Trophoblast cell (in vitro differentiated cells and primary cell): Measurements from ENCODE around the gene FAXC.

Source experiments
- DNase-seq, 2 donors: peaks; one replicate each; pipeline ENCODE4 v3.0.0-alpha.2; 2016
- H2AFZ ChIP-seq: 2 replicates; pipeline ENCODE4 v1.6.1; 2013; ENCODE audit warnings: low read length, moderate library complexity, mild to moderate bottlenecking; ENCODE audit not compliant: insufficient read depth, poor library complexity
- H2AK5ac ChIP-seq: 2 replicates; pipeline ENCODE4 v1.6.1; 2013; ENCODE audit warnings: mild to moderate bottlenecking, low read length
- H2BK120ac ChIP-seq: 2 replicates; pipeline ENCODE4 v1.6.1; 2013; ENCODE audit warnings: low read length, mild to moderate bottlenecking, moderate library complexity; ENCODE audit not compliant: insufficient read depth, poor library complexity
- H2BK12ac ChIP-seq: 2 replicates; pipeline ENCODE4 v1.6.1; 2013; ENCODE audit warnings: mild to moderate bottlenecking, low read length, moderate library complexity
- H2BK5ac ChIP-seq: 2 replicates; pipeline ENCODE4 v1.6.1; 2013; ENCODE audit warnings: low read length, low read depth, moderate library complexity, mild to moderate bottlenecking; ENCODE audit not compliant: poor library complexity
- H3K14ac ChIP-seq: 2 replicates; pipeline ENCODE4 v1.6.1; 2013; ENCODE audit warnings: mild to moderate bottlenecking, low read length
- H3K18ac ChIP-seq: 2 replicates; pipeline ENCODE4 v1.6.1; 2013; ENCODE audit warnings: mild to moderate bottlenecking, low read length
- H3K23ac ChIP-seq: 2 replicates; pipeline ENCODE4 v1.6.1; 2013; ENCODE audit warnings: low read length
- H3K27ac ChIP-seq: 2 replicates; pipeline ENCODE4 v1.5.1; 2013; ENCODE audit warnings: low read depth, mild to moderate bottlenecking, inconsistent platforms, low read length, moderate library complexity
- H3K27me3 ChIP-seq: 2 replicates; pipeline ENCODE4 v1.6.1; 2013; ENCODE audit warnings: inconsistent platforms, mild to moderate bottlenecking, low read length, moderate library complexity; ENCODE audit not compliant: insufficient read depth
- H3K36me3 ChIP-seq, 2 experiments: 1 replicate in 1 of 2; 2 replicates in 1 of 2; pipeline ENCODE4 v1.6.1; 2013; ENCODE audit warnings: low read length in 2 of 2, mild to moderate bottlenecking in 2 of 2, moderate library complexity in 1 of 2; ENCODE audit not compliant: insufficient read depth in 2 of 2, control insufficient read depth in 1 of 2
- H3K4ac ChIP-seq: 2 replicates; pipeline ENCODE4 v1.6.1; 2013; ENCODE audit warnings: low read depth, mild to moderate bottlenecking, low read length, moderate library complexity
- H3K4me1 ChIP-seq, 2 experiments: 1 replicate in 1 of 2; 2 replicates in 1 of 2; pipeline ENCODE4 v1.6.1; 2013; ENCODE audit warnings: low read length in 2 of 2, mild to moderate bottlenecking in 2 of 2, moderate library complexity in 1 of 2; ENCODE audit not compliant: insufficient read depth in 2 of 2, control insufficient read depth in 1 of 2
- H3K4me2 ChIP-seq: 2 replicates; pipeline ENCODE4 v1.6.1; 2013; ENCODE audit warnings: inconsistent platforms, mild to moderate bottlenecking, low read length, moderate library complexity
- H3K4me3 ChIP-seq: 2 replicates; pipeline ENCODE4 v1.5.1; 2013; ENCODE audit warnings: mild to moderate bottlenecking, low read depth, low read length, inconsistent platforms
- H3K79me1 ChIP-seq: one replicate; pipeline ENCODE4 v1.6.1; 2013; ENCODE audit warnings: low read length
- H3K79me2 ChIP-seq: 2 replicates; pipeline ENCODE4 v1.6.1; 2013; ENCODE audit warnings: low read length, mild to moderate bottlenecking; ENCODE audit not compliant: control insufficient read depth, insufficient read depth, poor library complexity
- H3K9ac ChIP-seq: 2 replicates; pipeline ENCODE4 v1.6.1; 2013; ENCODE audit warnings: mild to moderate bottlenecking, low read length
- H3K9me3 ChIP-seq: 2 replicates; pipeline ENCODE4 v1.6.1; 2013; ENCODE audit warnings: low read depth, mild to moderate bottlenecking, control low read depth, inconsistent platforms, low read length; ENCODE audit not compliant: insufficient read depth
- H4K12ac ChIP-seq: 2 replicates; pipeline ENCODE4 v1.6.1; 2013; ENCODE audit warnings: low read depth, mild to moderate bottlenecking, low read length, moderate library complexity
- H4K8ac ChIP-seq: 2 replicates; pipeline ENCODE4 v1.6.1; 2013; ENCODE audit warnings: low read depth, mild to moderate bottlenecking, low read length, moderate library complexity
- H4K91ac ChIP-seq: one replicate; pipeline ENCODE4 v1.6.1; 2013; ENCODE audit warnings: low read depth, mild to moderate bottlenecking, low read length, moderate library complexity
- WGBS: extraction: QIAGEN DNeasy Blood & Tissue Kit; methylation state at CpG from one replicate; pipeline ENCODE4 v1.1.7; 2013; ENCODE audit warnings: missing lambda C conversion rate; ENCODE audit not compliant: insufficient read length, insufficient coverage; ENCODE audit errors: extremely low coverage; 5-methylcytosine and 5-hydroxymethylcytosine counted together

Gene FAXC

GRCh38 chr6:99297415-99297814 lies 52.1 kb downstream of the FAXC start:
- no peak overlapping the region for H3K27ac ChIP-seq
- no peak overlapping the region for H2BK5ac ChIP-seq
- H3K4me1 ChIP-seq = peaks cover 0 to 5% of the 10 kb centered on the region in 2 experiments
- H3K4me3 ChIP-seq = no peak overlapping the region
- no peaks in the 10 kb centered on the region for H3K9me3 ChIP-seq
- H4K12ac ChIP-seq = no peak overlapping the region
- H2BK12ac ChIP-seq = no peak overlapping the region
- no peak overlapping the region for H3K14ac ChIP-seq
- no peak overlapping the region for H3K23ac ChIP-seq
- no peak overlapping the region for H3K4me2 ChIP-seq
- no peak overlapping the region for H4K91ac ChIP-seq
- no peaks in the 10 kb centered on the region for H3K27me3 ChIP-seq
- no peak overlapping the region for H2AK5ac ChIP-seq
- no peaks in the 10 kb centered on the region for H3K36me3 ChIP-seq
- DNase-seq = no peak
- no CpG with 5 or more reads among the region's 5 CpGs for WGBS
- no peak overlapping the region for H4K8ac ChIP-seq
- H3K79me2 ChIP-seq = no peaks in the 10 kb centered on the region
- no peak overlapping the region for H3K4ac ChIP-seq
- no peak overlapping the region for H3K9ac ChIP-seq
- H3K79me1 ChIP-seq = no peaks in the 10 kb centered on the region
- H2AFZ ChIP-seq = no peak overlapping the region
- no peak overlapping the region for H3K18ac ChIP-seq
- no peak overlapping the region for H2BK120ac ChIP-seq

GRCh38 chr6:99297006-99297405 lies 52.5 kb downstream of the FAXC start:
- Histone ChIP-seq H3K79me2 (no peaks in the 10 kb centered on the region), H3K79me1 (no peaks in the 10 kb centered on the region), H2AK5ac (no peak overlapping the region), H2BK120ac (no peak overlapping the region), H3K4ac (no peak overlapping the region), H3K18ac (no peak overlapping the region), H3K27ac (no peak overlapping the region), H3K36me3 (no peaks in the 10 kb centered on the region), H3K9ac (no peak overlapping the region), H4K8ac (no peak overlapping the region), H2BK5ac (no peak overlapping the region), H3K4me1 (peaks cover 0 to 5% of the 10 kb centered on the region in 2 experiments), H3K27me3 (no peaks in the 10 kb centered on the region), H3K4me2 (no peak overlapping the region), H4K12ac (no peak overlapping the region), H4K91ac (no peak overlapping the region), H3K4me3 (no peak overlapping the region), H2BK12ac (no peak overlapping the region), H3K9me3 (no peaks in the 10 kb centered on the region), H3K14ac (no peak overlapping the region), H2AFZ (no peak overlapping the region), H3K23ac (no peak overlapping the region)
- DNase-seq = no peak
- WGBS = no CpG with 5 or more reads among the region's 1 CpG

- Histone ChIP-seq H3K27ac (no peak overlapping the region), H3K27me3 (no peaks in the 10 kb centered on the region), H3K4me1 (peaks cover 0 to 5% of the 10 kb centered on the region in 2 experiments), H3K79me1 (no peaks in the 10 kb centered on the region), H2AFZ (no peak overlapping the region), H2BK12ac (no peak overlapping the region), H3K9me3 (no peaks in the 10 kb centered on the region), H3K9ac (no peak overlapping the region), H4K8ac (no peak overlapping the region), H3K4me2 (no peak overlapping the region), H3K18ac (no peak overlapping the region), H3K36me3 (no peaks in the 10 kb centered on the region), H4K91ac (no peak overlapping the region), H3K79me2 (no peaks in the 10 kb centered on the region), H4K12ac (no peak overlapping the region), H2BK120ac (no peak overlapping the region), H3K14ac (no peak overlapping the region), H3K23ac (no peak overlapping the region), H3K4ac (no peak overlapping the region), H3K4me3 (no peak overlapping the region), H2AK5ac (no peak overlapping the region), H2BK5ac (no peak overlapping the region)
- DNase-seq = no peak
- no CpG with 5 or more reads among the region's 5 CpGs for WGBS
Observed at GRCh38 chr6:99296261-99296660, 53.2 kb downstream of the FAXC start.

- Histone ChIP-seq H3K4me2 (no peak overlapping the region), H2BK5ac (no peak overlapping the region), H2BK12ac (no peak overlapping the region), H3K14ac (no peak overlapping the region), H3K27ac (no peak overlapping the region), H3K4me1 (peaks cover 0 to 5% of the 10 kb centered on the region in 2 experiments), H4K12ac (no peak overlapping the region), H4K8ac (no peak overlapping the region), H3K27me3 (no peaks in the 10 kb centered on the region), H3K18ac (no peak overlapping the region), H3K4ac (no peak overlapping the region), H3K36me3 (no peaks in the 10 kb centered on the region), H3K23ac (no peak overlapping the region), H3K9ac (no peak overlapping the region), H4K91ac (no peak overlapping the region), H2AFZ (no peak overlapping the region), H3K9me3 (no peaks in the 10 kb centered on the region), H2BK120ac (no peak overlapping the region), H3K4me3 (no peak overlapping the region), H2AK5ac (no peak overlapping the region), H3K79me2 (no peaks in the 10 kb centered on the region), H3K79me1 (no peaks in the 10 kb centered on the region)
- no CpG with 5 or more reads among the region's 3 CpGs for WGBS
- DNase-seq = no peak
Observed at GRCh38 chr6:99295276-99295675, 54.2 kb downstream of the FAXC start.
